SK-N-SH (cell line): Measurements from ENCODE around the gene BCR. TPM values are rescaled to one million over a fixed set of nuclear protein-coding genes. Genes with fewer than 3 reads are reported as not detected.

Experiments used
- CTCF ChIA-PET: fragments of 300-600, 350-600 bp; formaldehyde crosslinking; extraction: SDS; loops from one replicate; lab custom pipeline; 2021; lab: Yijun Ruan, JAX
- POLR2A ChIA-PET: fragments of 350-600 bp; sonication (Branson Sonifier 250); formaldehyde crosslinking; extraction: SDS; loops from one replicate; lab custom pipeline; 2020; ENCODE audit warnings: antibody characterized with exemption, inconsistent platforms; lab: Yijun Ruan, JAX
- DNase-seq: peaks from one replicate; pipeline ENCODE4 v3.0.0; 2012
- H2AFZ ChIP-seq: fragments of 200-600 bp; sonication (generic); 2 replicates; pipeline ENCODE4 v1.8.1; 2016; ENCODE audit warnings: antibody characterized with exemption, mild to moderate bottlenecking, low read depth
- H3F3A ChIP-seq: fragments of 200-600 bp; sonication (generic); replicated peaks from 2 replicates; pipeline ENCODE3; 2016; ENCODE audit warnings: antibody characterized with exemption, mild to moderate bottlenecking; ENCODE audit not compliant: insufficient read depth
- H3K27ac ChIP-seq, 2 experiments: fragments of 200-500 bp in 1 of 2; fragments of 200-600 bp in 1 of 2; sonication (Bioruptor generic) in 1 of 2; sonication (generic), shearing (Covaris generic) in 1 of 2; 2 replicates each; pipeline versions ENCODE4 v1.5.1 to v1.6.1; 2014 to 2016; ENCODE audit warnings: low read depth in 2 of 2, inconsistent platforms in 1 of 2, low read length in 1 of 2, mild to moderate bottlenecking in 1 of 2, mixed read lengths in 1 of 2
- H3K27me3 ChIP-seq: fragments of 200-600 bp; sonication (generic), shearing (Covaris generic); 2 replicates; pipeline ENCODE4 v1.6.1; 2016; ENCODE audit warnings: mixed run types; ENCODE audit not compliant: insufficient read depth
- H3K36me3 ChIP-seq, 2 experiments: fragments of 200-500 bp in 1 of 2; fragments of 200-600 bp in 1 of 2; sonication (Bioruptor generic) in 1 of 2; sonication (generic) in 1 of 2; replicated peaks in 1 of 2; 2 replicates each; pipeline versions ENCODE3 to v1.5.1; 2014 to 2016; ENCODE audit warnings: low read length in 1 of 2, mild to moderate bottlenecking in 1 of 2; ENCODE audit not compliant: insufficient read depth in 2 of 2, control insufficient read depth in 1 of 2
- H3K4me1 ChIP-seq, 2 experiments: fragments of 200-500 bp in 1 of 2; fragments of 200-600 bp in 1 of 2; sonication (Bioruptor generic) in 1 of 2; sonication (generic), shearing (Covaris generic) in 1 of 2; 2 replicates each; pipeline versions ENCODE4 v1.5.1 to v1.6.1; 2014 to 2016; ENCODE audit warnings: low read depth in 1 of 2, low read length in 1 of 2, mixed run types in 1 of 2; ENCODE audit not compliant: insufficient read depth in 2 of 2, control insufficient read depth in 1 of 2
- H3K4me2 ChIP-seq: fragments of 200-600 bp; sonication (generic), shearing (Covaris generic); 2 replicates; pipeline ENCODE4 v1.6.1; 2017; ENCODE audit warnings: mixed run types
- H3K4me3 ChIP-seq, 2 experiments: fragments of 200-500 bp in 1 of 2; fragments of 200-600 bp in 1 of 2; sonication (Bioruptor generic) in 1 of 2; sonication (generic), shearing (Covaris generic) in 1 of 2; 2 replicates each; pipeline versions ENCODE4 v1.5.1 to v1.8.1; 2014 to 2016; ENCODE audit warnings: low read depth in 2 of 2, inconsistent platforms in 1 of 2, low read length in 1 of 2, mild to moderate bottlenecking in 1 of 2, mixed read lengths in 1 of 2, moderate library complexity in 1 of 2
- H3K79me2 ChIP-seq: fragments of 200-600 bp; sonication (generic); 2 replicates; pipeline ENCODE4 v1.8.1; 2017; ENCODE audit warnings: mild to moderate bottlenecking; ENCODE audit not compliant: insufficient read depth
- H3K9ac ChIP-seq: fragments of 200-600 bp; sonication (generic); 2 replicates; pipeline ENCODE4 v1.6.1; 2017; ENCODE audit warnings: mixed run types
- H3K9me2 ChIP-seq: fragments of 200-600 bp; sonication (generic); 2 replicates; pipeline ENCODE4 v1.6.1; 2017; ENCODE audit warnings: mixed run types
- H3K9me3 ChIP-seq: fragments of 200-600 bp; sonication (generic); 2 replicates; pipeline ENCODE4 v1.6.1; 2017; ENCODE audit warnings: mixed run types, mild to moderate bottlenecking, moderate library complexity
- H4K20me1 ChIP-seq: fragments of 200-600 bp; sonication (generic); 2 replicates; pipeline ENCODE4 v1.6.1; 2017; ENCODE audit warnings: mild to moderate bottlenecking, mixed run types; ENCODE audit not compliant: insufficient read depth
- CTCF ChIP-seq: fragments of 200-600 bp; sonication (generic); IDR thresholded peaks from 2 replicates; pipeline ENCODE4 v1.6.1; 2017; ENCODE audit warnings: antibody characterized with exemption, mild to moderate bottlenecking, moderate library complexity
- RAD21 ChIP-seq: IDR thresholded peaks from 2 replicates; pipeline ENCODE4 v1.6.1; 2012; ENCODE audit warnings: mild to moderate bottlenecking, low read length
- TCF12 ChIP-seq: IDR thresholded peaks from 2 replicates; pipeline ENCODE4 v1.4.0; 2012
- USF1 ChIP-seq: IDR thresholded peaks from 2 replicates; pipeline ENCODE4 v1.4.0; 2012; ENCODE audit warnings: low read depth, borderline replicate concordance
- YY1 ChIP-seq: IDR thresholded peaks from 2 replicates; pipeline ENCODE4 v1.4.0; 2012; ENCODE audit warnings: low read depth, mild to moderate bottlenecking
- ZBTB33 ChIP-seq: IDR thresholded peaks from 2 replicates; pipeline ENCODE4 v1.4.0; 2012; ENCODE audit warnings: low read depth, borderline replicate concordance
- whole genome bisulfite sequencing: methylation state at CpG from one replicate; pipeline ENCODE4 v1.1.6; 2017; ENCODE audit warnings: low lambda C conversion rate; 5-methylcytosine and 5-hydroxymethylcytosine counted together
- polyA plus RNA-seq, 3 experiments: library from polyadenylated mRNA; depleted of rRNA; stranded (reverse); fragments of >200 nt; gene quantifications; 2 replicates each; pipeline ENCODE4 v1.2.3, GENCODE V29; 2012
- TF ChIP-seq, protein P1 (sequence below): IDR thresholded peaks from 2 replicates; pipeline ENCODE4 v1.6.1; 2012; ENCODE audit warnings: mild to moderate bottlenecking, low read depth, low read length, moderate library complexity

Gene BCR
- polyA plus RNA-seq, 1 of the 3 experiments (the other 2 are of a cell fraction): 50.9 TPM

- DNase-seq: no peak
- no peak overlapping the region for H2AFZ ChIP-seq
- H3K4me3 ChIP-seq: no peak overlapping the region
- H3K27me3 ChIP-seq: no peaks in the 10 kb centered on the region
- no peaks in the 10 kb centered on the region for H3K79me2 ChIP-seq
- TF ChIP-seq USF1: no peak
- TF ChIP-seq RAD21: no peak
- TF ChIP-seq CTCF: no peak
- TF ChIP-seq YY1: no peak
- no peak for TF ChIP-seq TCF12
- TF ChIP-seq, protein P1, sequence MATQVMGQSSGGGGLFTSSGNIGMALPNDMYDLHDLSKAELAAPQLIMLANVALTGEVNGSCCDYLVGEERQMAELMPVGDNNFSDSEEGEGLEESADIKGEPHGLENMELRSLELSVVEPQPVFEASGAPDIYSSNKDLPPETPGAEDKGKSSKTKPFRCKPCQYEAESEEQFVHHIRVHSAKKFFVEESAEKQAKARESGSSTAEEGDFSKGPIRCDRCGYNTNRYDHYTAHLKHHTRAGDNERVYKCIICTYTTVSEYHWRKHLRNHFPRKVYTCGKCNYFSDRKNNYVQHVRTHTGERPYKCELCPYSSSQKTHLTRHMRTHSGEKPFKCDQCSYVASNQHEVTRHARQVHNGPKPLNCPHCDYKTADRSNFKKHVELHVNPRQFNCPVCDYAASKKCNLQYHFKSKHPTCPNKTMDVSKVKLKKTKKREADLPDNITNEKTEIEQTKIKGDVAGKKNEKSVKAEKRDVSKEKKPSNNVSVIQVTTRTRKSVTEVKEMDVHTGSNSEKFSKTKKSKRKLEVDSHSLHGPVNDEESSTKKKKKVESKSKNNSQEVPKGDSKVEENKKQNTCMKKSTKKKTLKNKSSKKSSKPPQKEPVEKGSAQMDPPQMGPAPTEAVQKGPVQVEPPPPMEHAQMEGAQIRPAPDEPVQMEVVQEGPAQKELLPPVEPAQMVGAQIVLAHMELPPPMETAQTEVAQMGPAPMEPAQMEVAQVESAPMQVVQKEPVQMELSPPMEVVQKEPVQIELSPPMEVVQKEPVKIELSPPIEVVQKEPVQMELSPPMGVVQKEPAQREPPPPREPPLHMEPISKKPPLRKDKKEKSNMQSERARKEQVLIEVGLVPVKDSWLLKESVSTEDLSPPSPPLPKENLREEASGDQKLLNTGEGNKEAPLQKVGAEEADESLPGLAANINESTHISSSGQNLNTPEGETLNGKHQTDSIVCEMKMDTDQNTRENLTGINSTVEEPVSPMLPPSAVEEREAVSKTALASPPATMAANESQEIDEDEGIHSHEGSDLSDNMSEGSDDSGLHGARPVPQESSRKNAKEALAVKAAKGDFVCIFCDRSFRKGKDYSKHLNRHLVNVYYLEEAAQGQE: no peak
- no peak for TF ChIP-seq ZBTB33
- 93% methylated on average over 6 of the region's 6 CpGs for WGBS
- no peak overlapping the region; a peak in 1 of 4 replicates for H3K27ac ChIP-seq
- no peak overlapping the region for H3K4me2 ChIP-seq
- no peak overlapping the region for H3K9ac ChIP-seq
- no peaks in the 10 kb centered on the region for H3K9me3 ChIP-seq
- H3K36me3 ChIP-seq: peaks cover 0 to 36% of the 10 kb centered on the region in 2 experiments
- 0 out of 2 replicates have a peak, but pooled peaks cover 3% of the 10 kb centered on the region for H4K20me1 ChIP-seq
- ChIA-PET POLR2A (no interaction called here), CTCF (interaction anchor here (2.0 to 25.8 kb wide), 3 partner anchors 11 to 104 kb away, joined by 9 to 587 read pairs (median 20); partner anchors contain the start of gene BCR)
- peaks cover 6 to 14% of the 10 kb centered on the region in 2 experiments; a peak in 3 of 4 replicates for H3K4me1 ChIP-seq
- H3F3A ChIP-seq: peaks cover 5% of the 10 kb centered on the region
- H3K9me2 ChIP-seq: no peaks in the 10 kb centered on the region
Measured at GRCh38 chr22:23279781-23280180, 99.5 kb downstream of the BCR start.
